Stimulated activated CD4-positive, alpha-beta T cell treated with anti-CD3 and anti-CD28 coated beads, Interleukin-12 subunit alpha, Interleukin-12 subunit beta, amount 100 ng/mL, for 24 hours (primary cell): Measurements from ENCODE around the gene HKDC1.
"Not testable (repeated sequence)": the region's sequence is repeated elsewhere in the genome, so short reads cannot be mapped to it uniquely, and the experiment has no call there.

Experiments used
- DNase-seq, 2 experiments: peaks; one replicate each; pipeline ENCODE4 v3.0.0-alpha.2; 2020; ENCODE audit warnings: low read depth in 2 of 2

Gene HKDC1

GRCh38 chr10:69278446-69278963, 58.4 kb downstream of the HKDC1 start, which contains the start of gene HK1:
Gene HK1 (plus strand): TSS chr10:69278496.
- DNase-seq = no peak

DNA sequence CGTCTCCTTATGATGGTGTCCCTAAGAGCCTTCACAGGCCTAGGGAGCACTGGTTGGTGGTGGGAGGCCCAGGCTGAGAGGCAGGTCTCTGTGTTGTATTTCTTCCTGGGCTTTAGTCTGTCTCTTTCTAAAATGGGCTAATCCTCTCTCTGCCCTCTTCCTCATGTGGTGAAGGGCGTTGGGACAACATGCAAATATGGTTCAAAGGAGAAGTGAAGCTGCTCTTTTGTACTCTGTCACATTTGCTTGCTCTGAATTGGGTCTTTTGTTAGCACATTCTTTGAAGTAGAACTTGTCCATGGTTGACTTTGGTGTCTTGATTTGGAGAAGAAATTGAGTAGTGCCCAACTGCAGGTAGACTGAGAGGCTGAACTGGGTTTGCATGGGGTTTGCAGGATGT, 59.0 kb downstream of the HKDC1 start:
- DNase-seq = no peak

GRCh38 chr10:69281507-69282413, 61.6 kb downstream of the HKDC1 start:
- DNase-seq = no peak

- not testable (repeated sequence) for DNase-seq
Measured at GRCh38 chr10:69284402-69284801, 64.3 kb downstream of the HKDC1 start.

DNA sequence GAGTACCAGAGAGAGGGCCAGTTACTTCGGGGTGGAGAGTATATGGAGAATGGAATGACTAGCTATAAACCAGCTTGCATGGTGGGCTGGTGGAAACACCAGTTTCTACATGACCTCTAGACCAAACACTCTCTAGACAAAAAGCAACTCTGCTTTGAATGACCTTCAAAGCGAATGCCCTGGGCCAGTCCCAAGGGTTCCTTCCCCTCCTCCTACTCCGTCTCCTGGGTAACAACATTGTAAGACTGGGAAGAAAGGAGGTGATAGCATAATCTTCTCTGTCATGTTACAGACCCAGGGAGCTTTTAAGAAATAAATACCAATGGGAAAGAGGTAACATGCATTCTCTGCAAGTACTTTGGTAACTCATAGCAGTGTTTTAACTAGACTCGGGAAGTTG, 65.6 kb downstream of the HKDC1 start:
- no peak for DNase-seq

- DNase-seq = no peak
Measured at GRCh38 chr10:69287181-69287580, 67.0 kb downstream of the HKDC1 start.

DNA sequence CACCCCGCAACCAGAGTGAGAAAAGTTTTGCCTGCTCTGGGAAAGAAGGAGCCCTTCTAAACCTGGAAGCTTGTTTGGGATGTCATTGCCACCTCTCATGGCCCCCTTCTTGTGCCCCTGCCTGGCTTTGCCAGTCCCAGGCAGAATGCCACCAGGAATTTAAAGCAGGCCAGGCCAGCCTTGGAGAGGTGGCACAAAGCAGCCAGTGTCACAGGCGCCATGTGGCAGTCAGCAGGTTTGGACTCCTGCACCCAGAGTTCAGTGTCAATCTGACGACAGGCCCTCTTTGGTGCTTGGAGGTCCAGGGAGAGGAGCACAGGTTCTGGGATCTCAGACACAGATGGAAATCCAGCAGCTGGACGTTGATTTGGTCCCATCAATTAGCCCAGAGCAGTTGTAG, 70.9 kb downstream of the HKDC1 start:
- no peak for DNase-seq

DNA sequence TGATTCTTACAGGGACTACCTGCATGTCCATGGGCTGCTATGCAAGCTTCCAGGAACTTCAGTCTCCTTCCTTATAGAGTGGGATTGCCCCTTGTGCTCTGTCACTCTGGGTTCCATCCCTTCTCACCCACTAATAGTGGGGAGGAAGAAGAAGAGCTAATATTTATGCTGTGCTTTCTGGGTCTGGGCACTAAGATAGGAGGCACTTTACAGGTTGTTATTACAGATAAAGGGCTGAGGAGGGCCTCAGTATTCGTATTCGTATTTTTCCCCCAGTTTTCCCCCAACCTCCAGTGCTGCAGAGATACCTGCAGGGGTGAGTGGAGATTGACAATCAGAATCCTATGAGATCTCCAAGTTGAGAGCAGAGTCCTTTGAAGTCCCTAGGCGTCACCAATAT, 72.3 kb downstream of the HKDC1 start:
- no peak for DNase-seq

GRCh38 chr10:69295027-69295636, 75.0 kb downstream of the HKDC1 start:
- DNase-seq = no peak

- DNase-seq = no peak
Measured at GRCh38 chr10:69303632-69304051, 83.5 kb downstream of the HKDC1 start.

DNA sequence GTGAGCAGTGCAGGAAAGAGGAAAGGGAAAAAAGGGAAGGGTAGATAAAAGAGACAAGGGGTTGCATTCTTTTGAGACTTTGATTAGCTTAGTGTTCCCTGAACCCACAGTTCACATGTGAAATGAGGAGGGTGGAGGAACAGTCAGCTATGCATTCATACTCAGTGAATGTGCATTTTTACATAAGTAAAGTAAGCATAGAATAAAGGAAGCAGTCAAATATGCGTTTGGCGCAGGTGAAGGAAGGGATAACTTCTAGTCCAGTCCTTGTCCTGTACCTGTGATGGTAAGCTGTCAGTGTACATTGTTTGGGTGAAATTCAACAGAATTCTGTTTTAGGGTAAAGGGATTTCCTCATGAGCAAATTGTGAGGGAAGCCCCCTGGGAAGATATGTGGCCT, 86.3 kb downstream of the HKDC1 start:
- no peak for DNase-seq

GRCh38 chr10:69307434-69307833, 87.3 kb downstream of the HKDC1 start:
- DNase-seq = no peak

- DNase-seq = not testable (repeated sequence)
Measured at GRCh38 chr10:69308304-69308703, 88.2 kb downstream of the HKDC1 start.

- no peak for DNase-seq
Measured at GRCh38 chr10:69311309-69311708, 91.2 kb downstream of the HKDC1 start.

DNA sequence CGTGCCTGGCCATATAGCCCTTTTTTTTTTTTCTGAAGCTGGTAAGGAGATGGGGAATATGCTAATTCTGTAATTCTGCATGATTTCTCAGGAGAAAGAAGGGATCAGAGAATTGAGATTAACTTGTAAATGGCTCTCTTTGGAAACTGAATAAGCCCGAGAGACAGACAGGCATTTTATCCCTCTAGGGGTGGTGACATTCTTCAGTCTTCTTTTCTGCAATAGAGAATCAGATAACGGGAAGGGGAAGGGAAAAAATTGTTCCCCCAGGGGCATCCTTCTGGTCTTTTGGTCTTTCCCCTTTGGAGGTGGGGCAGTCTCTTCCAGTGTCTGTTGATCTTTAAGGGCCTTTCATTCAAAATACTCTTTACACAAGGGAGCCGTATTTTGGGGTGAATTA, 92.4 kb downstream of the HKDC1 start:
- DNase-seq = no peak

- no peak for DNase-seq
Measured at GRCh38 chr10:69315100-69315542, 95.0 kb downstream of the HKDC1 start.

DNA sequence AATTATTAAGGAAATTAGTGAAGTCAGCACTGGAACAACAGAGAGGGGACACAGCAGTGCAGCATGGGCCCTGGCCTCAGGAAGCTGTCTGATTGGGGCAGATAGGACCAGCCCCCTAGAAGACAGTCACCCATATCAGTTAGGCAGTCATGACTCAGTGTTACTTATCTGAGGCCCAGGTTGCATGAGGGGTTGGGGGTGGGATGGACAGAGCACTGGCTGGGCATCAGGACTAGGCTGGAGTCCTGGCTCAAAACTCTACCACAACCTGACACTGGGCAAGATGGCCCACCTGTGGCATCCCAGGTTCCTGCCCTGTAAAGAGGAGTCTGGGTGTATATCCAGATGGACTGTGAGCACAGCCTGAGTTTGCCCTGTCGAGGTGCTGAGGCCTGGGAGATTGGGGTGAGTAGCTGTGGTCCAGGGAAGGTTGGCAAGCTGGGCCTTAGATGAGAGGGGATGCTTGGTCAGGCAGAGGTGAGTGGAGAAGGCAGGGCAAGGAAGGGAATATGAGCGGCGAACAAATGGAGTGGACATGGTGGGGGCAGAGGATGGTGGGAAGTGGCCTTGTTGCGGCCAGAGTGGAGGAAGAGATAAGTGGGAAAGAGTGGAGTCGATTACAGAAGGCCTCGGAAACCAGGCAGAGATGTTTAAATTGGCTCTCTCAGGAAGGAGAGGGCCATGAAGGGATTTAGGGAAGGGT, 95.6 kb downstream of the HKDC1 start:
- DNase-seq = no peak

DNA sequence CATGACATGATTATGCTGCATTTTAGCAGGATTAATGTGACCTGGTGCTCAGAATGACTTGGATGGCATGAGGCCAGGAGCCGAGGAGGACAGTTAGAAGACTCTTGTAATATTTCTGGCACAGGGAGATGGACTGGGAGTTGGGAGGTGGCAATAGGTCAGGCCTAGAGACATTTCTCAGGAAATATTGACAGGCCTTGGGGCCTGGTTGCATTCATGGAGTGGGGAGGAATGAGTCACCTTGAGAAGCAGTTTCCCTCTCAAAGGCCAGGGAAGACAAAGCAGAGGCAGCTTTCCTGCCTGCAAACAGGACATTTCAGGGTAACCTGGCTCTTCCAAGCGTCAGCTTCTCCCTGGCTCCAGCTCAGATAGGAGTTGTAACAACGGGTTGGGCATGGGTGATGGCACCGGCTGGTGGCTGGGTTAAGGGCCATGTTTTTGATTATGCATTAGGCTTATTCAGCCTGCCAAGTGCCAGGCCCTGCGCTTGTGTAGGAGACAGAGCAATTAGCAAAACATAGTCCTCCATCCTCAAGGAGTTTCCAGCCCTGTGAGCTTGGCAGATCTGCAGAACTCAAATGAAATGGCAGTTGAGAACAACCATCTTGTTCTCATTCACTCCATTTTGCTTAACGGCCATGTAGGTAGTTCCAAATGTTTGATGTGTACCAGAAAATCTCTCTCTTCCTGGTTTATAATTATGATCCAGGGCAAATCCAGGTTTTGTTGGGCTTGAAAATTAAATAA, 96.4 kb downstream of the HKDC1 start:
- no peak for DNase-seq
